Ecto neural progenitor cell (in vitro differentiated cells): ENCODE measurements around the gene P4HB.

Experiments used
- DNase-seq: peaks from one replicate; pipeline ENCODE4 v3.0.0-alpha.2; 2018; ENCODE audit warnings: low spot score

Gene P4HB

DNA sequence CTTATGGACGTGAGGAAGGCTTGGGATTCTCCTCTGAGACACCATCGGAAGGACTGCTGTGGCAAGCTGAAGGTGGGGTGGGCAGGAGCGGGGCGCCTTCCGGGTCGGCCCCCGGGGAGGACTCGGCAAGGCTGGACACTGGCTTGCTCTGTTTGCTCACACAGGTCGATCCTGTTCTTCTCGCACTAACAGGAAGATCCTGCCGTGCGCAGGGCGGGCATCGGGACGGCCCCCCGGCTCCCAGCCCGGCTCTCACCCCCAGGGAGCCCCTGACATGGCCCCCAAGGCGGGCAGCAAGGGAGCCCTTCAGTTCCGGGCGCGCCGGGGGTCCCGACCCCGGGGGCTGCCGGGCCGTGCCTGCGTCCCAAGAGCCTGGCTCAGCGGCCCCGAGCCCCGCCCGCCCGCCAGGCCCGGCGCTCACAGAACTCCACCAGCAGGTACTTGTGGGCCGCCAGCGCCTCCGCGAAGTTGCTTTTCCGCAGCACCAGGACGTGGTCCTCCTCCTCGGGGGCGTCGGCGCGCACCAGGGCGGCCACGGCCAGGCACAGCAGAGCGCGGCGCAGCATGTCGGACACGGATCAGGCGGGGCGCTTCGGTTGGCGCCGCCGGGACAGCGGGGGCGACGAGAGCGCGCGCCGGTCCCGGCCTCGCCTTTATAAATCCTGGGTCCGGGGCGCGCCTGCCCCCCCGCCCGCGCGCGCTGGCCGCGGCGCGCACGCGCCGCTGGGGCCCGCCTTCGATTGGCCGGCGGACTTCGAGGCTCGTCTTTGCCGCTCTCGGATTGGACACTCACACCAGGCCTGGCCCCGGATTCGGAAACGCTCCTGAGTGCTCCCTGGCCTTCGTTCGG is at the start of gene P4HB:
P4HB (minus strand) TSS at position 630 of the 850 bp plus-strand sequence; CDS start at position 566, 64 bp downstream.
- DNase-seq, result no peak

- DNase-seq, result no peak
Observed at GRCh38 chr17:81909231-81909630, 48.9 kb upstream of the P4HB start.

DNA sequence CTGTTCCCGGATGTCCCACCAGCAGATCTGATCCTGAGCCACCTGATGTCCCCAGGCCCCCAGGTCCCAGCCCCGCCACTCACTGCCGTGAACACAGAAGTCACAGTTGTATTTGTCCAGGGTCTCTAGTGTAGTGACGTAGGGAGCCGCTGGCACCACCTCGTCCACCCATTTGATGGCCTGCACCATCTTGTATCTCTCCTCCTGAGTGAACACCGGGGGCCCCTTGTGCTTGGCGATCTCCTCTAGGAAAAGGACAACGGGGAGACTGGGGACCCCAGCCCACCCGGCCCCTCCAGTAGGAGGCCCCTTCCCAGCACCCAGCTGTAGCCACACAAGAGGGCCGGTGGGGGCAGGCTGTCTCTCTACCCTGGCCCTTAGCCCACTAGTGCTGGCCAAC is 48.5 kb upstream of the P4HB start:
- DNase-seq, result no peak

GRCh38 chr17:81907219-81908145 is 47.1 kb upstream of the P4HB start:
- no peak for DNase-seq

DNA sequence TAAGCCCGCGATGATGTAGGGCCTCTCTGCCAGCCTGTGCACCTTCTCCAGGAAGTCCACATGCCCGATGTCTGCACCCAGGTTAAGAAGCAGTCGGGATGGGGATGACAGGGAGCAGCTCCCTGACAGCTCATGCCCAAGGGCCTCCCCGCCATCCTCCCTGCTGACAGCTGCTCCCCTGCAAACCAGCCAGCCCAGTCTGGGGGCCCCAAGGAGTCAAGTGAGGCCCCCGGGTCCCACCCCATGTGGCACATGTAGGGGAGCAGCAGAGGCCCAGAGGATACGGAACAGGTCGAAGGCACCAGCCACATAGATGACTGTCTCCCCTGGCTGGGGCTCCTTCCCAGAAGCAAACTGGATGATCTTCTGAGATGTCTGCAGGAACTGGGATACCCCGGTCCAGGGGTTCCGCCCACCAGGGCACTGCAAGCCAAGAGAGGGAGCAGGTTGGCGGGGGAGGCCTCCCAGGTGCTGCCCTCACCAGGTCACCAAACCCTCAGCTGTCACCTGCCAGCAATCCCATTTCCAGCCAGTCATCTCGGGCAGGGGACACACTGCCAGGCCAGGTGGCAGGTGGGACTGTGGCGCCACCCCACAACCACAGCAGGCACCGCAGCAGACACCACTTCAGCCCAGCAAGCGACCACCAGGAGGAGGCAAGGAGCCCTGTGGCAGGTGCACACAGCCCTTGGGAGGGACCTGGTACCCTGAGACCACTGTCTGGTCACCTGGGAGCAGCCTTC is 46.3 kb upstream of the P4HB start:
- no peak for DNase-seq

GRCh38 chr17:81905993-81906392 is 45.7 kb upstream of the P4HB start:
- DNase-seq, result no peak

GRCh38 chr17:81905424-81905875 is 45.1 kb upstream of the P4HB start:
- no peak for DNase-seq

DNA sequence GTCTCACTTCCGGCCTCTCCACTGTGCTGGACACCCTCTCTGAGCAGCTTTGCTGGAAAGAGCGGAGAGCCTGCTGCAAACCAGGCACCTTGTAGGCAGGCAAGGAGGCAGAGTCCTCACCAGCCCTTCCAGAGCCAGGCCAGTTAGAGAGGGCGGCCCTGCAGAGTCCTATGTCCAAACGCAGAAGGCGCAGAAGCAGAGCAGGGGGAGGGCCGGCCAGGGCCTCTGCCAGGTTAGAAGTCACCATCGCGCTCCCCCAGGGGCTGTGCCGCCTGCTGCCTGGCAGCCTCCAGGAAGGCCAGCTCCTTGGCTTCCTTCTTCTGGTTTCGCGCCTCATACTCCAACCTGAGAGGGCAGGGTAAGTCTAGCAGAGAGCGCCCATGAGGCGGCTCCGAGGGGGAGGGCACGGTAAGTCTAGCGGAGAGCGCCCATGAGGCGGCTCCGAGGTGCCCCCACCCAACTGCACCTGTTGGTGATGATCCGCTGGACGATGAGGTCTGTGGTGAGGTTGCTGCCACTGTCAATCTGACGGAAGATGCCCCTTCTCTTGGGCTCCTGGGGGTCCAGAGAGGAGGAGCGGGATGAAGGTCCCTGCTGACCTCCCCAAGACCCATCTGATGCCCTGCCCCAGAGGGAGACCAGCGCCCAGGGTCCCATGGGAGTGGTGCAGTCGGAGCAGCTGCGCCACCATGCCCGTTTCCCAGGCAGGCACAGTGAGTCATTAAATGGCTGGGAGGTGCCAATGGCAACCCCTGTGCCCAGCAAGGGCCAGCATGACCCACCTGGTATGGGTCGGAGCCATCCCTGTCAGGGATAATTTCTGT is 44.5 kb upstream of the P4HB start:
- DNase-seq, result no peak

DNA sequence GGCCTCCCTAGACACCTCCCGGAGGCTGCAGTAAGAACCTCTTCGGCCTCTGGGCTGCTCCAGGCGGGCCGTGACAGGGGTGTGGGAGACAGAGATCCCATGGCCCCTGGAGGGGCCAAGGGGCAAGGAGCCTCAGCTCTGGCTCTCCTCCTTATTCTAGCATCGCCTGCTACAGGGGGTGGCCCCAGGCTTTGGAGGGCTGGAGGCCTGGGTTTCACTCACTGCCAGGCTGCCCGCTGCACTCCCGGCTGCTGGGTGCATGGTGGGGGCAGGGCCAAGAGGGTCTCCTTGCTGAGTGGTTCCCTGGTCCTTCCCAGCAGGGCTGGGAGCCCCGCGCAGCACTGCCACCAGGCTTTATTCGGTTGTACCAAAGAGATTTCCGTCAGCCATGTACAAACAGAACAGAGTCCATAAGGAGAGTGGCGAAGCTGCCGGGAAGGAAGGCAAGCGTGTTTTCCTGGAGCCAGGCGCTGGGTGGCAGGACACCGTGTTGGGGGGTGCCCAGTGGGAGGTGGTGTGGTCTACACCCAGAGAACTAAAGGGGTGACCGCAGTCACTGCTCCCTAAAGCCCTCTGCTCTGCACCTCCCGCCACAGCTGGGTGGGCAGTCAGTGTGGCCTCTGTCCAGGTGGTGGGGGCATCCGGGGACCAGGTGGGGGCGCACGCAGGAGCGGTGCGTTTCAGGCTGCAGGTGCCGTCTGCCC is 43.7 kb upstream of the P4HB start:
- DNase-seq, result no peak

GRCh38 chr17:81903415-81903831 is 43.1 kb upstream of the P4HB start:
- no peak for DNase-seq

DNA sequence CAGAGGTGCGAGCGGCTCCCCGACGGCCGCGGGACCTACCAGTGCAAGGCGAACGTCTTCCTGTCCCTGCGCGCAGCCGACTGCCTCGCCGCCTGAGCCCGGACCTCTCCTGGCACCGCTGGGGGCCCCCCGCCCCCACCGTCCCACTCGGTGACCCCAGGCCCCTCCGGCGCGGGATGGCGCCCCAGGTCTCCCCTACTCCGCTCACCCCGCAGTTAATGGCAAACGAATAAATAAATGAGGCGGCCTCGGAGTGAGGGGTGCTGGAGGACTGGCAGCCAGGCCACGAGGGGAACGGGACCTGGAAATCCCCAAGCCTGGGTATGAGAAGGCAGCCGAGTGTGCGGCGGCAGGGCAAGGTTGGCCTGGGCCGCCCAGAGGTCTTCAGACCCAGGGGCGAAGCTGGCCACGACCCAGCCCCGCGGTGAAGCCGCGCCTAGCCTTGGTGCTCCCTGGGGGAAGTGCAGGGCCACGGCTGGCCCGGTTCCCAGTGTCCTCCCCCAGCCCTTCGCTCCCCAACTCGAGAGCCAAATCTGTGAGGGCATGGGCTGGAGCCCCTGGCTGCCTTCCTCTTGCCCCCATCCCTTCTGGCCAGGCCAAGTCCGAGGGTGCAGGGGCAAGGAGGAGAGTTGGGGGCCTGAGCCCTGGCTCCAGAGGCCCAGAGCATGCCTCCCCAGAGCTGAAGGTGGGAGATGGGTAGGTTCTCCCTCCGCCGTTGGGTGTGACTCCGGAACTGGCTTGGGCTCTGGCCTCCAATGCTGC is 42.5 kb upstream of the P4HB start:
- no peak for DNase-seq

DNA sequence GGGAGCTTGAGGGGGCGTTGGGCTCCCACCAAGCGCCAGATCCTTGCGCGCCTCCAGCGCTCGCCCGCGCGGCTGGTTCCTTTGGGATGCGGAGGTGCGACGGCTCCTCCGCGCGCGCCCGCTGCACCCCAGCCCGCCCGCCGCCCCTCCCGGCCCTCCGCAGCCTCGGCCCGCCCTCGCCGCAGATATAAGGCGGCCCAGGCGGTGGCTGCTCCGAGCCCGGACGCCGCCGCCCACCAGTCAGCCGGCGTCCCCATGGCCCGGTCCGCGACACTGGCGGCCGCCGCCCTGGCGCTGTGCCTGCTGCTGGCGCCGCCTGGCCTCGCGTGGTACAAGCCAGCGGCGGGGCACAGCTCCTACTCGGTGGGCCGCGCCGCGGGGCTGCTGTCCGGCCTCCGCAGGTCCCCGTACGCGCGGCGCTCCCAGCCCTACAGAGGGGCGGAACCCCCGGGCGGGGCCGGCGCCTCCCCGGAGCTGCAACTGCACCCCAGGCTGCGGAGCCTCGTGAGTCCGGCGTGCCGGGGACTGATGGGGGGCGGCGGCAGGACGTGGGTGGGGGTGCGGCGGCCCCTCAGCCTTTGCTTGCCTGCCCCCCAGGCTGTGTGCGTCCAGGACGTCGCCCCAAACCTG is 41.8 kb upstream of the P4HB start, which contains the start of gene NPB:
NPB (plus strand) TSS at position 216 of the 630 bp plus-strand sequence; CDS start at position 256, 40 bp downstream.
- no peak for DNase-seq

DNA sequence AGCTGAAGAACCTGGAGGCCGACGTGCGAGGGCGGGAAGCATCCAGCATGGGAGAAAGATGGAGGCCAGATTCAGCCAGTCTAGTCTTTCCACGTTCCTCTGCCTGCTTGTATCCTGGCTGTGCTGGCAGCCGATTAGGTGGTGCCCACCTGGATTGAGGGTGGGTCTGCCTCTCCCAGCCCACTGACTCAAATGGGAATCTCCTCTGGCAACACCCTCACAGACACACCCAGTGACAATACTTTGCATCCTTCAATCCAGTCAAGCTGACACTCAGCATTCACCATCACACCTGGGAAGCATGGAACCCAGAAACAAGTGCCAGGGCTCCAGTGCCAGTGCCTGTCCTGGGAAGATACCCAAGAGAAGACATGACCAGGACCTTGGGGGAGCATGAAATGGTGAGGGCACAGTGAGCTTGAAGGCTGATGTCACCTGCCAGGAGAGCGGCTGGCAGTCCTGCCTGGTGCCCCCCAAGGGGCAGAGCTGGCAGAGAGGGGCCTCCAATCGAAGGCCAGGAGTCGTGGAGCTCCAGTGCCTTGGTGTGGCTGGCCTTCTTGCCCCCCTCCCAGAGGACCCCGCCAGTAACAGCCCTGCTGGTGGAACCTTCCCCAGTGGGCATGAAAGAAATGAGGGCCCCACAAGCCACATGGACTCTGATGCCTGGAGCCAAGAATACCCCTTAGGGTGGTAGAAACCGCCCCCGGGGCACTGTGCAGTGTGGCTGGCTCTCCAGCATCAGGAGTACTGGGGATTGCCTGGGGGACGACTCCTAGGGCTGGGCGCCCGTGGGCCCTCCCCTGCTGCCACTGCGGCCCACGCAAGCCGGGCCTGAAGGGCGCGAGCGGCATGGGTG is 41.1 kb upstream of the P4HB start:
- DNase-seq, result no peak

DNA sequence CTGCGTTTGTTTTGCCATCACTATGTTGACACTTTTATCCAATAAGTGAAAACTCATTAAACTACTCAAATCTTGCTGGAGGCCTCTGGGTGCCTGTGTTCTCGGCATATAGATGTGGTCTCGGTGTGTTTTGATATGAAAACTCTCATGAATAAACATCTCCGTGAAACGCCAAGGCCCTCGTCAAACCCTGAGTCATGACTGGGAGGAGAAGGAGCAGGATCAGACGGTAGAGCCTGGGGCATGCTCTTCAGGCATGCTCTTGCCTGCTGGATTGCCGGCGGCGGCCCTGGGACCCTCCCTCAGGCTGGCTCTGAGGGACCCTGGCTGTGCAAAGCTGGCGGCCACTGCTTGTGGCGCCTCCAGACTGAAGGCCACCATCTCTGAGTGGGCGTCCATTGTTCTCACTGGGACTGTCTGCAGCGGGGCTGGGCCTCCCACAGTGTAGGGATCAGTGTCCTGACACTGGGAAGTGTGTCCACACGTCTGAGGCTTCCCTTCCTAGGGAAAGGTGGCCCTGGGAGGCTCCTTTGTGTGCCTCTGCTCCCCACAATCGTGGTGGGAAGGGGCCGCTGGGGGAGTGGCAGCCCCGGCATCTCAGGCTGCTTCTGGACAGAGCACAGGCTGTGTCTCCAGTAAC is 40.0 kb upstream of the P4HB start:
- DNase-seq, result no peak

DNA sequence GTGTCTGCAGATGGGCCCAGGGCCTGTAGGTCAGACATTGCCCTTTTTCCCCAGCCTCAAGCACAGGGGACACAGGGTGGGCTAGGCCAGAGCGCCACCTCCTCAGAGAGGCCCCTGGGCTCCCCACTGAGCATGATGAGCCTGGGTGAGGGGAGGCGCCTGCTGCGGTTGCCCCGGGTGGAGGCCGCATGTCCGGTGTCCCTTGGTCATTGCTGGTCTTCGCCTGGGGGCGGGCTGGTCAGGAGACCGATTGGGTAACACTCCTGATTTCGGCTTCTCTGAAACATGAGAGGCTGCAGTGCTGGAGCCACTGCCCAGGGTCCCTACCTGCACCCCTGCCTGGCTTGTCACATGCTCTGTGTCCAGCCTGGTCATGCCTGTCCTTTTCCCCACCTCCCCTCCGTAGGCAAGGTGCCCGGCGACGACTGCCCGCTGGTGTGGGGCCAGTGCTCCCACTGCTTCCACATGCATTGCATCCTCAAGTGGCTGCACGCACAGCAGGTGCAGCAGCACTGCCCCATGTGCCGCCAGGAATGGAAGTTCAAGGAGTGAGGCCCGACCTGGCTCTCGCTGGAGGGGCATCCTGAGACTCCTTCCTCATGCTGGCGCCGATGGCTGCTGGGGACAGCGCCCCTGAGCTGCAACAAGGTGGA is 39.3 kb upstream of the P4HB start:
- DNase-seq, result no peak

GRCh38 chr17:81898885-81899284 is 38.5 kb upstream of the P4HB start:
- DNase-seq, result no peak
